OCI-LY7 (cell line): ENCODE data around the gene FOS.

Experiments
- EZH2phosphoT487 ChIP-seq: fragments of 200-600 bp; sonication (generic); IDR thresholded peaks from 2 replicates; pipeline ENCODE4 v1.6.1; 2018; ENCODE audit warnings: low read depth, borderline replicate concordance, mild to moderate bottlenecking, mixed run types, antibody characterized with exemption, low read length, moderate library complexity, mixed read lengths
- TF ChIP-seq, protein P1 (sequence below): fragments of 200-600 bp; sonication (generic); conservative IDR thresholded peaks from 2 replicates; pipeline ENCODE4 v1.5.1; 2014; ENCODE audit warnings: mild to moderate bottlenecking, antibody characterized with exemption, low read length, moderate library complexity, mixed read lengths

GRCh38 chr14:75294649-75295033, 16.0 kb downstream of the FOS start:
- TF ChIP-seq, protein P1, sequence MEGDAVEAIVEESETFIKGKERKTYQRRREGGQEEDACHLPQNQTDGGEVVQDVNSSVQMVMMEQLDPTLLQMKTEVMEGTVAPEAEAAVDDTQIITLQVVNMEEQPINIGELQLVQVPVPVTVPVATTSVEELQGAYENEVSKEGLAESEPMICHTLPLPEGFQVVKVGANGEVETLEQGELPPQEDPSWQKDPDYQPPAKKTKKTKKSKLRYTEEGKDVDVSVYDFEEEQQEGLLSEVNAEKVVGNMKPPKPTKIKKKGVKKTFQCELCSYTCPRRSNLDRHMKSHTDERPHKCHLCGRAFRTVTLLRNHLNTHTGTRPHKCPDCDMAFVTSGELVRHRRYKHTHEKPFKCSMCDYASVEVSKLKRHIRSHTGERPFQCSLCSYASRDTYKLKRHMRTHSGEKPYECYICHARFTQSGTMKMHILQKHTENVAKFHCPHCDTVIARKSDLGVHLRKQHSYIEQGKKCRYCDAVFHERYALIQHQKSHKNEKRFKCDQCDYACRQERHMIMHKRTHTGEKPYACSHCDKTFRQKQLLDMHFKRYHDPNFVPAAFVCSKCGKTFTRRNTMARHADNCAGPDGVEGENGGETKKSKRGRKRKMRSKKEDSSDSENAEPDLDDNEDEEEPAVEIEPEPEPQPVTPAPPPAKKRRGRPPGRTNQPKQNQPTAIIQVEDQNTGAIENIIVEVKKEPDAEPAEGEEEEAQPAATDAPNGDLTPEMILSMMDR: peak; percentile 60
- no peak for TF ChIP-seq EZH2phosphoT487
